Measurements from ENCODE around the gene GPR176.
"Not testable (repeated sequence)": the region's sequence is repeated elsewhere in the genome, so short reads cannot be mapped to it uniquely, and the experiment has no call there.

GPR176 gene

DNA sequence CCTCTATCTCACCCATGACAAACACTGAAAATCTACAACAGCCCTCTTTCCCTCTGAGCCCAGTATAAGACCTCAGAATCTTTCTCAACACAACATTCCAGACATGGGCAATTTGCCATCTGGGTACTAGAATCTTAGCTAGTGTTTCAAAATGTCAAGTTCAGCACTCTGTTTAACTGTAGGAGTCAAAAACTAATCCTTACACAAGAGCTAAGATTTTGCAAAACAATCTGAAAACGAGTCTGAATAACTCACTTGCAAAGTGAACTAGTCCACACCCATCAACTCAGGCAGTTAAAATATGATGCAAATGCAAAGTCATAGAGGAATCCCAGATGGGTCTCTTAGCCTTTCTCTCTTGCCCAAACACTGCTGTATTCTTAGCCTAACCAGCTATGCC lies 67.8 kb downstream of the GPR176 start:
- no peak for DNase-seq

- DNase-seq = no peak
These were observed 68.5 kb downstream of the GPR176 start for GRCh38 chr15:39851500-39852092.

DNA sequence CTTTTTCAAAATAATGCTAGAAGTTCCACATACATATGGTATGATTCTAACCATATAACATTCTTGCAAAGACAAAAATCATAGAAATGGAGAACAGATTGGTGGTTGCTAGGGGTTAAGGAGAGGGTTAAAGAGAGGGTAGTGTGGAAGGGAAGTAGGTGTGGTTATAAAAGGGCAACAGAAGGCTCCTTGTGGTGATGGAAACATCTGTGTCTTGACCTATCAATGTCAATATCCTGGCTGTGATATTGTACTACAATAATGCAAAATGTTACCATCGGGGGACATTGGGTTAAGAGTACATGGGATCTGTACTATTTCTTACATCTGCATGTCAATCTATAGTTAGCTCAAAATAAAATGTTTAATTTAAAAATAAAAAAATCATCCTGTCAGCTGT lies 69.6 kb downstream of the GPR176 start:
- no peak for DNase-seq

DNA sequence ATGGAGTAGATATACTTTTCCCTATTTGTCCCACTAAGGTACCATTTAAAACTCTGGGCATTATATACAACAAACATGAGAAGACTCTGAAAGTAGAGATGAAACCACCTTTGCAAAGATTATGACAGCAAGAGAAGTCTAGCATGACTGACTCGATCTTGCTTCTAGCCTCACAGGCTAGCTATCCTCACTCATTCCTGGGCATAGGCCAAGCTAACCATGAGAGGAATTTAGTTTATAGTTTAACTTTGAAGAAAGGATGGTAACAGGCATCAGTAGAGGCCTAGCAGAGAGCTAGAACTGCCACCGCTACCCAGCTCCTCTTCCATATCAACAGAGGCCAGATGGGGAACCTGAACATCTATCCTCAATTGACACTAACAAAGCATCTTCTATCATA lies 74.0 kb downstream of the GPR176 start:
- DNase-seq = no peak

DNA sequence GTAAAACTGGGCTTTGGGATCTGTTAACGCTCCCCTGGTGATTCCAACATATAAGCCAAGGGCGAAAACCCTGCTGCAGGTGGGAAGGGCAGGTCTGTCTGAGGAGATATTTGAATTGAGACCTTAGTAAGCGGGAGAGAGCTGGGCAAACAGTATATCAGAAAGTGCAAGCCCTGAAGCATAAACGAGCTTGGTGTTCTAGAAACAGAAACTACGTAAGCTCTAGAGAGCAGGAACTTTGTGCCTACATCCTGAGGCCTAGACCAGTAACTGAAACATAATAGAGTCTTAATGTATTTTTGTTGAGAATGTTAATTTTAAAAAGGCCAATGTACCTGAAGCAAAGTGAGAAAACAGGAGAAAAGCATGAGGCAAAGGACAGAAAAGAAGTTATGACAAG lies 74.5 kb downstream of the GPR176 start:
- no peak for DNase-seq

DNA sequence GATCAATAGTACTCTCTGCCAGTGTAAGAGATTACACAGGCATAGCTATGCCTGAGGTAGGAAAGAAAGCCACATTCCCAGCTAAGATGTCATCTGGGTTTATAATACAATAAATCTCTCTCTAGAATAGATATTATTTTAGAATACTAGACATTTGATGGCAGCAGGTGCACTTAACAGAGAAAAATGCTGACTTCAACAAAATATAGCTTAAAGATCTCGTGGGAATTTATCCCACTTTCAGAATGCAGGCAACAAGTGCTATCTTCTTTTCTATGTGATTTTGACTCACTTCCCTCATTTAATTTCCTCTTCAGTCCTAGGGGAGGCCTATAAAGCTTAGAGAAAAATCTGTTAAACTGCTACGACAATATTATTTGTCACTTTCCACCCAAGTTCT lies 76.5 kb downstream of the GPR176 start:
- no peak for DNase-seq

- no peak for DNase-seq
These were observed 82.6 kb downstream of the GPR176 start for GRCh38 chr15:39837454-39837853.

DNA sequence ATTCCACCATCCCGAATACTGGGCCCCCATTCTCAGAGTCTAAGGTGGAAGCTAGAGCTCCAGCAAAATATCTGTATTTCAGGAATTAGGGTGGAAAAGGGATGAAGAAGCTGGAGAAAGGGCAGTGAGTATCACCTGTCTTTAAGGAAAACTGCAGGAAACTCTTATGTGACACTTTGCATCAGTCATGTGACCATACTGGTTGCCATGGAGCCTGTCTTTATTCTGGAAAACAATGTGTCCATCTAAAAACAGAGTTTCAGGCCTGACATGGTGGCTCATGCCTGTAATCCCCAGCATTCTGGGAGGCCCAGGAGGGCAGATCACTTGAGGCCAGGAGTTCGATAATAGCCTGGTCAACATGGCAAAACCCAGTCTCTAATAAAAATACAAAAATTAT lies 84.5 kb downstream of the GPR176 start:
- DNase-seq = no peak

DNA sequence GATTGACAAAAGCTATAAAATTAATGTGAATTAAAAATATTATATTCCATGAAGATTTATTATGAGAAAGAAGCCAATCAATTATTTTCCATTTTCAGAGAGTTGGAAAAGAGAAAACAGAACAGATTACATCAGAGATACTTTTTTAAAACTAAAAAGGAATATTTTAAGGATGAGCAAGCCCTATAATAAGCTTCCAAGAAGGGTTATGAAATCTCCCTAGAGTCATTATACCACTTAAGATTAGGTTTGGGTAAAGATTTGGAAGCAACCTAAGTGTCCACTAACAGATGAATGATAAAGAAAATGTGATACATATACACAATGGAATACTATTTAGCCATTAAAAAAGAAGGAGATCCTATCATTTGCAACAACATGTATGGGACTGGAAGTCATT lies 85.8 kb downstream of the GPR176 start:
- no peak for DNase-seq

DNA sequence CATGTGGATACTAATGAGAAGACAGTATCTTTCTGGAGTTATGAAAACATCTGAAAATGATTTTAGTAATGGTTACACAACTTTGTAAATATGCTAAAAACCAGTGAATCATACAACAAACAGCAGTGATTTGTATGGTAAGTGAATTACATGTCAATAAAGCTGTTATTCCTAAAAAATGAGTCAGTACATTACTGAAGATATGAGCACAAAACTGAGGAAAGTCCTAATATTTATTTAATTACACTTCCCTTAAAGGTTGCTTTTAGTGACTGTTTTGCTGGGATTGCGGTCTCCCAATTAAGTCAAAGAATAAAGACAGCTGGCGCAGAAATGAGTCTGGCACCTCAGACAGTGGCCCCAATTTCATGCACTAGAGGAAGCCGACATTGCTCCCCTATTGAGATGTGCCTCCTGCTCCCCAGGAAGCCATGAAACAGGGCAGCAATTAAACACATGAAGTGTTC lies 86.5 kb downstream of the GPR176 start:
- DNase-seq = no peak

DNA sequence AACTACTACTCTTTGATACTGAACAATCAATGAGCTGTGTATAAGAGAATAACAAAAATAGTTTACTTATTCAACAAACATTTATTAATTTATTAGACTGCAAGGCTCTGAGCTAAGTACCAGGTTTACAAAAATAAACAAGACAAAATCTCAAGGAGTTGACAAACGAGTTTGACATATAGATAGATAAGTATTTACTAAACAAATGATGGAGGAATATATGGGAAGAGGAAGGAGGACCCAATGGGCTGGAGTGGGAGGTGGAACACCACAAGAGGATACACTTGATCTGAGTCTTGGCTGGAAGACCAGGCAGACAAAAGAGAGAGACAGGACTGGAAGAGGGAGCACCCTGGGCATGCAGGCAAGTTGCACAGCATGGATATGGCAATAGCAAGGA lies 89.9 kb downstream of the GPR176 start:
- DNase-seq = no peak

GRCh38 chr15:39828374-39828931 lies 91.6 kb downstream of the GPR176 start:
- DNase-seq = peak; percentile 77

- DNase-seq = no peak
These were observed 93.1 kb downstream of the GPR176 start for GRCh38 chr15:39826975-39827374.

- DNase-seq = no peak
These were observed 96.4 kb downstream of the GPR176 start for GRCh38 chr15:39823634-39824033.

GRCh38 chr15:39820050-39820602 lies 99.9 kb downstream of the GPR176 start:
- DNase-seq = no peak

DNA sequence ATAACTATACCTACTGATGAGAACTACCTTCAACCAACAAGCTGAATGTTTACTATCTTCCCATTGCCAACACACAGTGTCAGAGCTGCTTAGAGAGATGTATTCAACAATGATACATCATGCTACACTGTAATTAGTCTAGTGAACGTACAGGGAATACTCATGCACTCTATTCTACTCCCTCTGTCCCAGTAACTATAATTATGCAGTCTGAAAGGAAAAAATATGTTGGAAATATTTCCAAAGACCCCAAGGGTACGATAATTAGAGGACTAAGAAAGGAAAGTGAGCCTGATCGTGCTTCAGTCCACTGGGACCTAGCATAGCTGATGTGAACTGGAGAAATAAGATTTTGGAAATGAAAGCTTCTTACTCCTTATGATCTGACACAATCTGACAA lies 100.5 kb downstream of the GPR176 start:
- no peak for DNase-seq

DNA sequence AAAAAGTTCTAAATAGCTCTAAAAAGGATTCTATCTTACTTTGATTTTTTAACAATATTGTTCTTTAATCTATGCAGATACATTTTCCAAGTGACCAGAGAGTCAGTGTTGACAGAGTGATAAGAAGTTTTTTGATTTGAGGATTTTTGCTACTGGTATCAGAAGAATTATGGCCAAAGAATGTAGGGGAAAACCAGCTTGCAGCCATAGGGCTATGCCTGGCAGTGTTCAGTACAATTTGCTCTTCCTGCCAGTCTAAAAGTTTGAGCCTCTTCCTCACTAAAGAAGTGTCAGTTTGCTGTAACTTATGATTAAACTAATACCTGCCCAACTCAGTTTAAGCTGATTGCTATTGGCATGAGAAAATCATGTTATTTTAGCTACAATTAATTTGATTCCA lies 102.2 kb downstream of the GPR176 start:
- no peak for DNase-seq

DNA sequence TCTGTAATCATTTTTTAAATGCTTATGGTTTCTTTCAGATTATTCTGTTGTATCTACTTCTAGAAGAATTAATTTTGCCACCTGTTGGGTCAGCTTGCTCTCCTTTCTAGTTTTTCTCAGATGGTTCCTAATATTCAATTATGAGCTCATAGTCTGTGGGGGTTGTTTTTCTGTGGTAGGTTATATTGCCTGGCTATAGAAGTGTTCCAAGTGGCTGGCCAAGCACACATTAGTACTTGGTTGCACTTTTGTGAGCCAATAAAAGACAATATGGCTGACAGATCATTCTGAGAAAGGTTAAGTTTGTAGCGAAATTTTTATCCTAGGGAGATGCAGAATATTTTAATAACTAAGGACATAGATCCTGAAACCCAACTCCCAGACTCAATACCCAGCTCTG lies 105.6 kb downstream of the GPR176 start:
- no peak for DNase-seq

DNA sequence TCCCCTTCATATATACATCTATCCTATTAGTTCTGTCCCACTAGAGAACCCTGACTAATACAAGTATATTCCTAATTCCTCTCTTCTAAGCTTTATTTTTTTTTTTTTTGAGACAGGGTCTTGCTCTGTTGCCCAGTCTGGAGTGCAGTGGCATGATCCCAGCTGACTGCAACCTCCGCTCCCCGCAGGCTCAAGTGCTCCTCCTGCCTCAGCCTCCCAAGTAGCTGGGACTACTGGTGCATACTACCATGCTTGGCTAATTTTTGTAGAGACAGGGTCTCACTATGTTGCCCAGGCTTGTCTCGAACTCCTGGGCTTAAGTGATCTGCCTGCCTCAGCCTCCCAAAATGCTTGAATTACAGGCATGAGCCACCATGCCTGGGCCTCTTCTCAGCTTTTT lies 107.4 kb downstream of the GPR176 start:
- DNase-seq = not testable (repeated sequence)

DNA sequence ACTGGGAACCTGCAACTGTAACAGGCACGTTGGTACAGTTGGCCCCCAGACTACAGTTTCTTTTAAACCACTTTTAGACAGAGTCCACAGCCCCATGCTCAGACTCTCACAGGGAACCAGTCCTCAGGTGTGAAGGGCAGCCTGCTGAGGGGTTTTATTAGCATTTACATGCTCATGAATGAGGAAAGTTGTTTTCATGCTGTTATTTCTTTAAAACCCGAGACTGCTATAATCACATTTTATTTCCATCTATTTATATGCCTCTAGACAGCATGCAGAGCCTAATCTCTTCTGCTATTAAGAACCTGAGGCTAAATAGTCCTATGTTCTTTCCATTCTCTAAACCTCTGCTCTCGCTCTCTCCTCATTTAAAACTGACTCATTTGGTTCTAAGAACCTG lies 111.2 kb downstream of the GPR176 start:
- DNase-seq = no peak

DNA sequence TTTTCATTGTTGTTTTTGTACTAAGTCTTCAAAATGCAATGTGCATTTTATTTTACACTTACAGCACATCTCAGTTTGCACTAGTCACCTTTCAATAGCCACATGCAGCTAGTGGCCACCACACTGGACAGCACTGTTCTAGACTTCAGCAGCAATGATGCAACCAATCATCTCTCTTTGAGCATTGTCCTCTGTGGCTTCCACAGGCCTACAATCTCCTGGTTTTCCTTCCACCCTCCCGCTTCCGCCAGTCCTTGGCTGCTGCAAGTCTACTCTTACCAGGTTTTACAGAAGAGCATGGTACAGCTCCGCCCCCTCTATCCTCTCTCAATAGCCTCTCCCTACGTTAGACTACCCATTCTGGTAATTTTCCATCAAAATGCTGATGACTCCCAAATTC lies 112.3 kb downstream of the GPR176 start:
- DNase-seq = no peak

GRCh38 chr15:39804026-39804425 lies 116.0 kb downstream of the GPR176 start:
- no peak for DNase-seq

- no peak for DNase-seq
These were observed 117.0 kb downstream of the GPR176 start for GRCh38 chr15:39803016-39803415.

DNA sequence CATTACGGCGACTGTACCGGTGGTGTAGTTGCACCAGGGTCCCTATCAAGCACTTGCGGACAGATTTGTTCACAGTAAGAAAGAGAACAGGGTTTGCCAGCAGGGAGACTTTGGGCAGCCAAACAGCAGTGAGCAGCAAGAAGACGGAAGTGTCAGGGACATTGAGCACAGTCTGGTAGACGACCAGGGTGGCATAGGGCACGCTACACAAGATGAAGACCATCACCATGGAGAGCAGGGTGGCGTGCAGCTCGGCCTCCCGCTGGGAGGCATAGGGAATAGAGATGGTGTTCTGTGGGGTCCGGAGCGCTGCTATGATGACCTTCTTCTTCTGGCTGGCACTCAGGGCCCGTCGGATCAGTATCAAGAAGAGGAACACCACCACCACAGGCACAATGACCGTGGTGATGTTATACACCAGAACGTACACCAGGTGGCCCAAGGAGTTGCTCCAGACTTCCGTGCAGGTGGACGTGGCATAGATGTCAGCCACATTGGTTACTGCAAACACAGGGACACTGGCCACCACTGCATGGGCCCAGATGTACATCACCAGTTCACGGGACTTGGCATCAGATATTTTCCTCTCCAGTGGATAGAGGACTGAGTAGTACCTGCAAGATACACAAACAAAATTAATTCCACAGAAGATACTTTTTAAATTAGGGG lies 118.3 kb downstream of the GPR176 start:
- DNase-seq = no peak

Measured in NCI-H524 treated with DMSO at 0.1 percent for 48 hours (cell line).